GM15510 (cell line): ENCODE results near the gene RGPD8.

Experiments used
- POLR2A ChIP-seq: IDR thresholded peaks from 3 replicates; pipeline ENCODE4 v1.6.1; 2011; ENCODE audit warnings: borderline replicate concordance; ENCODE audit not compliant: insufficient read length; ENCODE audit errors: extremely low read depth

Gene RGPD8

GRCh38 chr2:112451317-112451716, 17.9 kb upstream of the RGPD8 start:
- TF ChIP-seq POLR2A: no peak

DNA sequence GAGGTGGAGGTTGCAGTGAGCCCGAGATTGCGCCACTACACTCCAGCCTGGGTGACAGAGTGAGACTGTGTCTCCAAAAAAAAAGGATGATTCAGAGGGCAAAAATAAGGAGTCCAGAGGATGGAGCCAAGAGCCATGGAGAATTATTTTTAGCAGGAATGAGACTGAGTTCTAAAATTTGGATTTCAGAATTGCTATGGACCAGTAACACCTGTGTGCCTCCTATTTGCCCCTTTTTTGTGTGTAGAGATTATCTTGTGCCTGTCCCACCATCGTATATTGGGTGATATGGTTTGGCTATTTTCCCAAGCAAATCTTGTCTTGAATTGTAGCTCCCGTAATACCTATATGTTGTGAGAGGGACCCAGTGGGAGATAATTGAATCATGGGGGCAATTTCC, 16.4 kb upstream of the RGPD8 start:
- TF ChIP-seq POLR2A: no peak

DNA sequence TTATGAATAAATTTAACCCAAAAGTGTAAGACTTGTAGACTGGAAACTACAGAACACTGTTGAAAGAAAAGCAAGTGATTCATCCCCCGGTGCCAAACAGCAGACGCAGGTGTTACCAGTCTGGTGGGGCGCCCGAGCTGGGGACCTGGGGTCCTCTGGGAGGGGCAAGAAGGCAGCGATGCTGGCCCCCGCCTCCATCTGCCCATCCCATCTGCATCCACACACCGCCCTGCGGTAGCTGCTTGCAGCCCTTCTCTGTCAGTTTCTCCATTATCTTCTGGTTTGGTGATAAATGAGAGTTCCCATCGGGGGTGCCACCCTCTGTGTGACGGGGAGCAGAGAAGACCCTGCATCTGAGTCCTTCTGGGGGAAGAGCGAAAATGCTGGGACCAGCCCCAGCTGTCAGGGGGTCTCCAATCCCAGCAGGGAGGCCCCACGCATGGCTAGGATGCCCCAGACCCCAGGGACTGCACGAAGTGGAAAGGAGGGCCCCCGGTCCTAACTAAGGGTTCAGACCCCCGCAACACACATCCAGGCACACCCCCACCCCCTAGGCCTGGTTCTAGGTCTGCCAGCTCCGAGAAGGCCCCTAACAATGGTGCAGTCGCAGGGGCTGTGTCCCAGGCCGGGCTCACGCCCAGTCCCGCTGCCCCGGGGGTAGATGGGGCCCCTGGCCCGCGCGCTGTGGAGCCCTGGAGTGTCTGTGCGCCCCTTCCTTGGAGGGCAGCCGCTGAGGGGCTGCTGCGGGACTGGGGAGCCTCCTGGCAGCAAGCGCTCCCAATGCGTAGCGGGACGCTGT, 686 bp upstream of the RGPD8 start:
- TF ChIP-seq POLR2A: no peak

DNA sequence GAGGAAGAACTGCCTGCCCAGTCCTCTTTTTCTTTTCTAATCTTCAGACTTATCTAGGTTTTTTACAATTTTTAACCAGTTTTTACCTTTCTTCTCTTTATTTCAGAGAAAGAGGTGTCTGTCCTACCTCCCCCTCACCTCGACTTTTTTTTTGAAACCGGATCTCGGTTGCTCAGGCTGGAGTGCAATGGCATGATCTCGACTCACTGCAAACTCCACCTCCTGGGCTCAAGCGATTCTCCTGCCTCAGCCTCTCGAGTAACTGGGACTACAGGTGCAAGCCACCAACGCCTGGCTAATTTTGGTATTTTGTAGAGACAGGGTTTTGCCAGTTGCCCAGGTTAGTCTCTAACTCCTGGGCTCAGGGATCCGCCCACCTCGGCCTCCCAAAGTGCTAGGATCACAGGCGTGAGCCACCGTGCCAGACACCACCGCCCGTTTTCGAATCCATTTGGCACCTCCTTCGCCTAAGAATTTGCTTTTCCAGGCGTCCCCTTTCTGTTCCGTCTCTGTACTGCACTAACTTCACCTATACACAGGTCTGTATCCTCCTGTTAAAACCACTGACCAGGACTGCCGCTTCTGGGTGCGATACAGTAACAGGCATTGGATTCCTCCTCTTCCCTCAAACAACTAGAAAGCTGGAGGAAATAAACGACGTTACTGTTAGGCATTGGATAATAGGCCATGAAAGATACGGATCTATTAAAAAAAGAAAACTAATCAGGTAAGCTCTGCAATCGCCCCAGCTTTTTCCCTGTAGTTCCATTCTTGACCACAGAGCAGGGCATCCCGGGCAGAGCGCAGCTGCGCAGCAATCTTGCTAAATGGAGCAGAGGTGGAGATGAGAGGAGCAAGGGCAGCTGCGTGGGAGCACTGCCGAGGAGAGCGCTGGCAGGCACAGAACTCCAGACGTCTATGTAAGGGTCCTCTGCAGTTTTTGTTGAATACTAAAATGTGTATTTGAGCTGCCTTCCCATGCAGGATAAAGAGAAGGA, 88.1 kb downstream of the RGPD8 start:
- TF ChIP-seq POLR2A: no peak

DNA sequence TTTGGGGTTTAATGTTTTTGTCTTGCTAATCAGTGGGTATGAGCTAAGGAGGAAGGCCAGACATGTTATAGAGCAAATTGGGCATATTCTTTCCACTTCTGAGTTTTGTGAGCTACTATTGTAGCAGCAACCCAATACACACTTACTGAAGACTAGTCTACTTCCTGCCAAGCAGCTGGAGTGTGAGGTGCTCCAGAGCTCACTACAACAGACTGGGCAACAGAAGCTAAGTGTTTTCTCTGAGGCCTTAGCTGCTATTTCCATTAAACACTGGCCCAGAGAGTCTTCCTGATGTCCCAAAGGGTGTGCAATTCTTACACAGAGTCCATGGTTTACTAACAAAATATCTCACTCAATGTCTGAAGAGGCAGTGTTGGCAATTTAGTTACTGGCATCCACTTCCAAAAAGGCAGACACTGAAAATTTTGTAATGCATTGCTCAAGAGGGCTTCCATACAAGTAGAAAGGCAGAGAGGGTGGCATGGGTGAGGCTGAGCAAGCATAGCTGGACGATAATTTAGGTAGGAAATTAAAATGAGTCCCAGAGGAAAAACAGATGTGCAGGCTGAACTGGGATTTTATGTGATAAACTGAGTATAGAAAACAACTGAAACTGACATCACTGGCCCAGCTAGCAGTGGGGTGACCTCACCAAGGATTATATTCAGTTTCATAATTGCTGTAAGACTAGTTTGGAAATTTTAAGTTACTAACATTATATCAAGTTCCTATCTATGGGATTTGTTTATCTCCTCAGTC, 89.4 kb downstream of the RGPD8 start:
- TF ChIP-seq POLR2A: no peak

DNA sequence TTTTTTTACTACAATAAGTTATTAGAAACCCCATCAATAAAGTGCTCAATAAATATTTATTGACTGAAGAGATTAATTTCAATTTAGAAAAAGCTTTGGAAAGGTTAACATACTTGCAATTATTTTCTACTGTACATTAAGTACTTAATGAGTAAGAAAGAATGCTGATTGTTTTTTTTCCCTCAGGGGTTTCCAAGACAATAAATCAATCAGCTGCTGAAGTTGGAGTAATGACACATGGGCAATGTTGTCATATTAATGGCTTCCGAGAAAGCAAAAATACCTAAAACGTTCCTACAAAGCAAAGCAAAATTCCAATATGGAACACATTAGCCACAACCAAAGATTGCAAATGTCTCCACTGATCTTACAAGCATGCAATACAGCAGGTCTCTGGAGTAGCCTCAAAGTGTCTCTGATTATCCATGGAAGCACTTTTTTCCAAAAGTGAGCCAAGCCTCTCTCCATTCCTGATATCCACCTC, 91.3 kb downstream of the RGPD8 start:
- TF ChIP-seq POLR2A: no peak

DNA sequence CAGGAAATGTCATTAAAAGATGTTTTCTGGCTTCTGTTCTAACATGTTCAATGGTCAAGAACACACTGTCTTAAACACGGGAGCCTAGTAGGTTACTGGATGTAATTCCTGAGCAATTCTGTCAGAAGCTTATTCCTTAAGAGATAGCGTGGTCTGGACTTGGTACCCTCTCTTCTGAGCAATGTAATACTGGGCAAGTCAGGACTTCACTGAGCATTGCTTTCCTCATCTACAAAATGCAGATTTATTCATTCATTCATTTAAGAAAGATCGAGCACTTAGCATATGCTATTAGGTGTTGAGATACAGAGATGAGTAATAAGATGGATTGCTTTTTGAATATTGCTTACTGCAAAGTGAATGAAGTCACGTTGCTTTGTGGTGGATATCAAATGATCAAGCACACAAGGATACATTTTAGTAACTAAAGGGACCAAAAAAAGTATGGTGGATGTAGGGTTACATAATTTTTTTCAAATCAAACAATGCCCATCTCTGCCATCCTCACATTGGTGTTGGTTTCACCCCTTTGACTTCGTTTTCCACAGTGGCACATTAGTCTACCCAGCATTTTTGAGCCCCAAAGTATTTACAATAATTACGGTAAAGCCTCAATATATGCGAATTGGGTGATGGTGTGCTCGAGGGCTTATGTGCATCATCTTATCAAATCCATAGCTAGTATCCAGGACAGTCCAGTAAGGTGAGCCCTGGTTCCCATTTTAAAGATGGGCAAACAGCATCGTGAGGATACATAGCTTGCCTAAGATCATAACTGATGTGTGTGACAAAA, 92.8 kb downstream of the RGPD8 start:
- TF ChIP-seq POLR2A: no peak

DNA sequence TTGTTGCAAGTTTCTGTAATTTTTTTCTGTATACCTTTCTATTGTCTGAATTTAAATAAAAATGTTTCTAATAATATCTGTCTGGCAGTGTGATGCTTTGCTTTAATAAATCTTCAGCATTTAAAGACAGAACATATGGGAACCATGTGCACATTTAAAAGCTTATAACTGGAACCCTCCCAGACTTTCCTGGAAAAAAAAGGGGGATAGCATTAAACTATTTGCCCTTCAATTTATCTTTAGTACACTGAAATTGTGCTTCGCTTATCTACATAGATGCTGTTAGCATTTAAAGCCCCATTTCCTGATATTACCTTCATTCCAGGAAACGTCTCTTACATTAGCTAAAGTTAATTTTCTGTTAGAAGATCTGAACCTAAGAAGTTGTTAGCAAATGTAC, 93.5 kb downstream of the RGPD8 start:
- no peak for TF ChIP-seq POLR2A

DNA sequence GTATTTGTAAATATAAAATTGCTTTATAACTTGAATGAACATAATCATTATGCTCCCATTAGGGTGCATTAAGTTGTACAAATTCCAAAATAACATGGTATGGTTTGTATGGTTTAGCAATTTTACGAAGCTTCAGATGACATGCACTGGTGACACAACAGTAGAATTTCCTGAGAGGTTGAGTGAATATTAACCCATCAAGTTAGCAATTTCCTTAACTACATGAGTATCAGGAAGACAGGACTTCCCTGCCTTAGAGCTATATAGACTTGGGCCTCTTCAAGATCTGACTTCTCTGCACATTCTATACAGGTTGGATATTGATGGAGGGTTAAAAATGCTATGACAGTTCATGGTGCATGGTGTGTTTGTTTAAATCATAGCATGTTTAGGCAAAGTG, 97.8 kb downstream of the RGPD8 start:
- TF ChIP-seq POLR2A: no peak

DNA sequence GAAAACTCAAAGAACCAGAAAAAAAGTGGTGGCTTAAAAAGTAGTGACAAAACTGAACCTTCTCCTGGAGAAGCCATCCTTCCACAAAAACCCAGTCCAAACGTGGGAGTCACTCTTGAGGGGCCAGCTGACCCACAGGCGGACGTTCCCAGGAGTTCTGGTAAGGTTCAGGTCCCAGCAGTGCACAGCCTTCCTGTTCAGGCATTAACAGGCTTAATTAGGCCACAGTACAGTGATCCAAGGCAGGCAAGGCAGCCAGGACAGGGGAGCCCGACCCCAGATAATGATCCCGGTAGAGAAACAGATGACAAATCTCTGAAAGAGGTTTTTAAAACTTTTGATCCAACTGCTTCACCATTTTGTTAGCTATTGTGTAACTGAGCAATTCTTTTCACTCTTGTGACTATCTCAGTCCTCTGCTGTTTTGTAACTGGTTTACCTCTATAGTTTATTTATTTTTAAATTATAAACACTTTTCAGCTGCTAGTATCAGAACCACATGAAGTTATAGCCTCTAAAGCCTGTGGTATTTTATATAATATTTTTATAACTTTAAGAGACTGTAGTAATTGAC, 101.2 kb downstream of the RGPD8 start:
- TF ChIP-seq POLR2A: no peak

DNA sequence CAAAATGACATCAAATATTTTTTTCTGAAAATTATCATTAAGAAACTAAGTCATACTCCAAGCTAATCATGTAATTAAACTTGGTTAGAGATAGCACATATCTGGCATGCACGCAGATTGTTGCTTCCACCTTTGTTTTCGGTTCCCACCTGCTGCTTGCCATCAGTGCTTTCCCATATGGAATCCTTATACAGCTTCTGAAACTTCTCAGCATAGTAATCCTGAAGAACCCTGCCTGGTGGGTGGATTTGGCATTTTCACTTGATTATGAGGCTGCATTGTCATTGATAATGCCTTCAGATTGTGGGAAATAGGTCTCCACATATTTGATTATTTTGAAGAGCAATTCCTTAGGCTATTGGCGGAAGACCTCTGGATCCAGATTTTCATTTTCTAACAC, 110.5 kb downstream of the RGPD8 start:
- TF ChIP-seq POLR2A: no peak

GRCh38 chr2:112321375-112322320, 111.8 kb downstream of the RGPD8 start:
- no peak for TF ChIP-seq POLR2A
